Liver (tissue), 9 donors: Measurements from ENCODE around the gene FAM227B. TPM values are rescaled to one million over a fixed set of nuclear protein-coding genes. Genes with fewer than 3 reads are reported as not detected.

Experiments used
- DNase-seq: peaks from one replicate; pipeline ENCODE4 v3.0.0-alpha.2; 2017; ENCODE audit warnings: low spot score
- H3K27ac ChIP-seq, 2 donors: one replicate each; pipeline ENCODE4 v1.7.0; 2013; ENCODE audit warnings: inconsistent platforms in 2 of 2, low read length in 2 of 2, control low read depth in 1 of 2, low read depth in 1 of 2, mild to moderate bottlenecking in 1 of 2
- H3K27me3 ChIP-seq, 4 donors: one replicate each; pipeline versions ENCODE4 v1.6.1 to v1.7.0; 2013; ENCODE audit warnings: low read length in 3 of 4, inconsistent platforms in 1 of 4, mild to moderate bottlenecking in 1 of 4, moderate library complexity in 1 of 4; ENCODE audit not compliant: control insufficient read depth in 4 of 4, insufficient read depth in 4 of 4
- H3K36me3 ChIP-seq, 4 donors: one replicate each; pipeline versions ENCODE4 v1.6.1 to v1.7.0; 2013; ENCODE audit warnings: low read length in 3 of 4, mild to moderate bottlenecking in 3 of 4, low read depth in 1 of 4, moderate library complexity in 1 of 4; ENCODE audit not compliant: control insufficient read depth in 4 of 4, insufficient read depth in 3 of 4
- H3K4me1 ChIP-seq, 4 donors: one replicate each; pipeline versions ENCODE4 v1.6.1 to v1.7.0; 2013; ENCODE audit warnings: low read length in 3 of 4, mild to moderate bottlenecking in 3 of 4, moderate library complexity in 1 of 4; ENCODE audit not compliant: control insufficient read depth in 4 of 4, insufficient read depth in 4 of 4
- H3K4me3 ChIP-seq, 3 donors: one replicate each; pipeline versions ENCODE4 v1.6.1 to v1.7.0; 2013; ENCODE audit warnings: low read length in 3 of 3, control low read depth in 1 of 3, low read depth in 1 of 3, mild to moderate bottlenecking in 1 of 3
- H3K9ac ChIP-seq, 2 donors: one replicate each; pipeline ENCODE4 v1.7.0; 2013; ENCODE audit warnings: low read length in 2 of 2, mild to moderate bottlenecking in 2 of 2, moderate library complexity in 2 of 2, control low read depth in 1 of 2, low read depth in 1 of 2
- H3K9me3 ChIP-seq, 4 donors: one replicate each; pipeline versions ENCODE4 v1.6.1 to v1.7.0; 2013; ENCODE audit warnings: low read length in 3 of 4; ENCODE audit not compliant: control insufficient read depth in 4 of 4
- CTCF ChIP-seq: fragments of 150-350 bp; IDR thresholded peaks from 2 replicates; pipeline ENCODE4 v1.5.1; 2017; ENCODE audit warnings: improper control_type of control experiment, low read depth, low read length; ENCODE audit not compliant: missing input control
- EGR1 ChIP-seq, 2 donors: IDR thresholded peaks; 2 replicates each; pipeline ENCODE4 v1.6.1; 2016 to 2018; ENCODE audit warnings: antibody characterized with exemption in 2 of 2, low read depth in 2 of 2
- FOXA1 ChIP-seq: IDR thresholded peaks from 2 replicates; pipeline ENCODE4 v1.6.1; 2016; ENCODE audit warnings: antibody characterized with exemption
- FOXA2 ChIP-seq: IDR thresholded peaks from 2 replicates; pipeline ENCODE4 v1.6.1; 2016; ENCODE audit warnings: antibody characterized with exemption
- GABPA ChIP-seq, 2 donors: IDR thresholded peaks in 1 of 2; conservative IDR thresholded peaks in 1 of 2; 2 replicates each; pipeline ENCODE4 v1.6.1; 2016; ENCODE audit warnings: antibody characterized with exemption in 2 of 2, mild to moderate bottlenecking in 1 of 2, moderate library complexity in 1 of 2
- HNF4A ChIP-seq, 2 donors: conservative IDR thresholded peaks; 2 replicates each; pipeline ENCODE4 v1.6.1; 2016; ENCODE audit warnings: antibody characterized with exemption in 2 of 2, mild to moderate bottlenecking in 2 of 2
- HNF4G ChIP-seq: IDR thresholded peaks from 2 replicates; pipeline ENCODE4 v1.6.1; 2016; ENCODE audit warnings: antibody characterized with exemption
- JUND ChIP-seq, 2 donors: IDR thresholded peaks; 2 replicates each; pipeline ENCODE4 v1.6.1; 2016; ENCODE audit warnings: antibody characterized with exemption in 2 of 2
- NR2F2 ChIP-seq: IDR thresholded peaks from 2 replicates; pipeline ENCODE4 v1.6.1; 2016; ENCODE audit warnings: antibody characterized with exemption
- RAD21 ChIP-seq, 2 donors: IDR thresholded peaks; 2 replicates each; pipeline ENCODE4 v1.6.1; 2016; ENCODE audit warnings: antibody characterized with exemption in 2 of 2, mild to moderate bottlenecking in 2 of 2
- RXRA ChIP-seq, 2 donors: IDR thresholded peaks; 2 replicates each; pipeline ENCODE4 v1.6.1; 2017 to 2018; ENCODE audit warnings: antibody characterized with exemption in 2 of 2, mild to moderate bottlenecking in 1 of 2
- SP1 ChIP-seq: IDR thresholded peaks from 2 replicates; pipeline ENCODE4 v1.6.1; 2018; ENCODE audit warnings: antibody characterized with exemption, mild to moderate bottlenecking
- TAF1 ChIP-seq: conservative IDR thresholded peaks from 2 replicates; pipeline ENCODE4 v1.6.1; 2016; ENCODE audit warnings: antibody characterized with exemption, mild to moderate bottlenecking
- YY1 ChIP-seq: IDR thresholded peaks from 2 replicates; pipeline ENCODE4 v1.6.1; 2016; ENCODE audit warnings: antibody characterized with exemption, mild to moderate bottlenecking
- ZBTB33 ChIP-seq: IDR thresholded peaks from 2 replicates; pipeline ENCODE4 v1.6.1; 2016; ENCODE audit warnings: antibody characterized with exemption
- WGBS: extraction: QIAGEN DNeasy Blood & Tissue Kit; methylation state at CpG from one replicate; pipeline ENCODE4 v1.1.7; 2013; 5-methylcytosine and 5-hydroxymethylcytosine counted together
- polyA plus RNA-seq, 2 donors: library from polyadenylated mRNA; stranded (reverse) in 1 of 2; unstranded in 1 of 2; fragments of 200-250 nt in 1 of 2; fragments of >200 nt in 1 of 2; fragmentation: Nextera tagmentation in 1 of 2; extraction: Ambion mirVana in 1 of 2; gene quantifications; one replicate each; pipeline versions ENCODE4 v1.2.1 to v1.2.3, GENCODE V29; 2013 to 2015
- total RNA-seq, 2 donors: library from RNA; depleted of rRNA; stranded (reverse); fragments of >200 nt; gene quantifications; one replicate each; pipeline ENCODE4 v1.2.3, GENCODE V29; 2014
- TF ChIP-seq, protein P1 (sequence below): IDR thresholded peaks from 2 replicates; pipeline ENCODE4 v1.6.1; 2016; ENCODE audit warnings: antibody characterized with exemption
- TF ChIP-seq, protein P2 (sequence below): IDR thresholded peaks from 2 replicates; pipeline ENCODE4 v1.6.1; 2016; ENCODE audit warnings: antibody characterized with exemption, mild to moderate bottlenecking
- TF ChIP-seq, protein P3 (sequence below): IDR thresholded peaks from 2 replicates; pipeline ENCODE4 v1.6.1; 2016; ENCODE audit warnings: antibody characterized with exemption
- donor health status: healthy.
- donor health status: healthy.
- donor health status: healthy.
- donor health status: healthy.
- donor health status: healthy.

FAM227B gene
- total and polyA plus RNA-seq, 4 donors, result 1.3 to 5.1 (median 3.8) TPM

GRCh38 chr15:49327927-49328326 is 292.7 kb downstream of the FAM227B start:
- 95% methylated on average over 4 of the region's 4 CpGs for WGBS
- DNase-seq, result no peak
- Histone ChIP-seq H3K9me3 (no peaks in the 10 kb centered on the region), H3K9ac (no peak overlapping the region), H3K4me1 (no peaks in the 10 kb centered on the region), H3K27me3 (no peaks in the 10 kb centered on the region), H3K4me3 (no peak overlapping the region), H3K36me3 (peaks cover 2 to 5% (median 2%) of the 10 kb centered on the region in 4 donors), H3K27ac (no peak overlapping the region)
- no peak for TF ChIP-seq NR2F2

GRCh38 chr15:49323207-49323606 is 297.4 kb downstream of the FAM227B start:
- no peak for TF ChIP-seq TAF1
- 98% methylated on average over 1 of the region's 1 CpG for WGBS
- Histone ChIP-seq H3K4me3 (no peak overlapping the region), H3K4me1 (no peaks in the 10 kb centered on the region), H3K9me3 (no peaks in the 10 kb centered on the region), H3K27ac (no peak overlapping the region), H3K9ac (no peak overlapping the region), H3K36me3 (peaks cover 7 to 15% (median 13%) of the 10 kb centered on the region in 4 donors), H3K27me3 (no peaks in the 10 kb centered on the region)
- DNase-seq, result no peak

GRCh38 chr15:49320351-49320750 is 300.3 kb downstream of the FAM227B start:
- Histone ChIP-seq H3K9ac (no peak overlapping the region), H3K4me1 (no peaks in the 10 kb centered on the region), H3K4me3 (no peak overlapping the region), H3K27me3 (no peaks in the 10 kb centered on the region), H3K9me3 (no peaks in the 10 kb centered on the region), H3K36me3 (peaks cover 7 to 15% (median 11%) of the 10 kb centered on the region in 4 donors), H3K27ac (no peak overlapping the region)
- no peak for DNase-seq
- TF ChIP-seq GABPA (IDR thresholded peaks at IDR 0.05 in 1 of 2, conservative IDR thresholded peaks at IDR 0.05 in 1 of 2) (no peak), FOXA1 (no peak), FOXA2 (no peak), YY1 (no peak)
- WGBS, result 85% methylated on average over 1 of the region's 1 CpG

DNA sequence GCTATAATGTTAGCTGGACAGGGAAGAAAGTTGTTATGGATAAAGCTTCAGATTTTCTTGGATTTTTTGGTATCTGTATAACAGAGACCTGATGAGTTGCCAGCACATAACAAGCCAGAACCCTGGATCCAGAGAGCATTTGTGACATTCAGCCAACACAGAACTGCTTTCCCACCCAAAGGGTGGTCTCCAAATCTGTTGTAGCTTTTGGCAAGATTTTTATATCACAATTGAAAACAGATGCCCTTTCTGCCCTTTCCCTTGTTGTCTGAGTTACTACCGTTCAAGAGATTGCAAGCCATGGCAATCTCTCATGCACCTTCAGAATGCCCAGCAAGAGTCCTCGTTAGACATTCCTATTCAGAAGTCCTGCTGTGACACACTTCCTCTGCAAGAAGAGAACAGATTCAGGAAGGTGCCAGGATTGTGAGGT is 305.2 kb downstream of the FAM227B start:
- no peak for DNase-seq
- Histone ChIP-seq H3K36me3 (peaks cover 4 to 12% (median 8%) of the 10 kb centered on the region in 4 donors), H3K9me3 (no peaks in the 10 kb centered on the region), H3K27ac (no peak overlapping the region), H3K9ac (no peak overlapping the region), H3K4me3 (no peak overlapping the region), H3K4me1 (no peaks in the 10 kb centered on the region), H3K27me3 (no peaks in the 10 kb centered on the region)
- 78% methylated on average over 2 of the region's 2 CpGs for WGBS
- TF ChIP-seq, protein P1, sequence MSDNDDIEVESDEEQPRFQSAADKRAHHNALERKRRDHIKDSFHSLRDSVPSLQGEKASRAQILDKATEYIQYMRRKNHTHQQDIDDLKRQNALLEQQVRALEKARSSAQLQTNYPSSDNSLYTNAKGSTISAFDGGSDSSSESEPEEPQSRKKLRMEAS, result no peak
- TF ChIP-seq RXRA (IDR thresholded peaks at IDR 0.05) (no peak), FOXA1 (no peak), EGR1 (IDR thresholded peaks at IDR 0.05; ENCODE audit: low read depth in 2 of 2) (no peak), JUND (IDR thresholded peaks at IDR 0.05) (no peak), FOXA2 (no peak), HNF4A (conservative IDR thresholded peaks at IDR 0.05) (no peak), TAF1 (no peak), RAD21 (IDR thresholded peaks at IDR 0.05) (no peak), SP1 (no peak), HNF4G (no peak), NR2F2 (no peak), ZBTB33 (no peak), CTCF (no peak)
- TF ChIP-seq, protein P2, sequence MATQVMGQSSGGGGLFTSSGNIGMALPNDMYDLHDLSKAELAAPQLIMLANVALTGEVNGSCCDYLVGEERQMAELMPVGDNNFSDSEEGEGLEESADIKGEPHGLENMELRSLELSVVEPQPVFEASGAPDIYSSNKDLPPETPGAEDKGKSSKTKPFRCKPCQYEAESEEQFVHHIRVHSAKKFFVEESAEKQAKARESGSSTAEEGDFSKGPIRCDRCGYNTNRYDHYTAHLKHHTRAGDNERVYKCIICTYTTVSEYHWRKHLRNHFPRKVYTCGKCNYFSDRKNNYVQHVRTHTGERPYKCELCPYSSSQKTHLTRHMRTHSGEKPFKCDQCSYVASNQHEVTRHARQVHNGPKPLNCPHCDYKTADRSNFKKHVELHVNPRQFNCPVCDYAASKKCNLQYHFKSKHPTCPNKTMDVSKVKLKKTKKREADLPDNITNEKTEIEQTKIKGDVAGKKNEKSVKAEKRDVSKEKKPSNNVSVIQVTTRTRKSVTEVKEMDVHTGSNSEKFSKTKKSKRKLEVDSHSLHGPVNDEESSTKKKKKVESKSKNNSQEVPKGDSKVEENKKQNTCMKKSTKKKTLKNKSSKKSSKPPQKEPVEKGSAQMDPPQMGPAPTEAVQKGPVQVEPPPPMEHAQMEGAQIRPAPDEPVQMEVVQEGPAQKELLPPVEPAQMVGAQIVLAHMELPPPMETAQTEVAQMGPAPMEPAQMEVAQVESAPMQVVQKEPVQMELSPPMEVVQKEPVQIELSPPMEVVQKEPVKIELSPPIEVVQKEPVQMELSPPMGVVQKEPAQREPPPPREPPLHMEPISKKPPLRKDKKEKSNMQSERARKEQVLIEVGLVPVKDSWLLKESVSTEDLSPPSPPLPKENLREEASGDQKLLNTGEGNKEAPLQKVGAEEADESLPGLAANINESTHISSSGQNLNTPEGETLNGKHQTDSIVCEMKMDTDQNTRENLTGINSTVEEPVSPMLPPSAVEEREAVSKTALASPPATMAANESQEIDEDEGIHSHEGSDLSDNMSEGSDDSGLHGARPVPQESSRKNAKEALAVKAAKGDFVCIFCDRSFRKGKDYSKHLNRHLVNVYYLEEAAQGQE, result no peak
- TF ChIP-seq, protein P3, sequence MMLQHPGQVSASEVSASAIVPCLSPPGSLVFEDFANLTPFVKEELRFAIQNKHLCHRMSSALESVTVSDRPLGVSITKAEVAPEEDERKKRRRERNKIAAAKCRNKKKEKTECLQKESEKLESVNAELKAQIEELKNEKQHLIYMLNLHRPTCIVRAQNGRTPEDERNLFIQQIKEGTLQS, result no peak
